Karpas-422 (cell line): ENCODE data around the gene GRIP1. TPM values are rescaled to one million over a fixed set of nuclear protein-coding genes. Genes with fewer than 3 reads are reported as not detected.

Experiments used
- DNase-seq: peaks from one replicate; pipeline ENCODE4 v3.0.0-alpha.2; 2015
- H2AFZ ChIP-seq: fragments of 200-600 bp; sonication (generic); 2 replicates; pipeline ENCODE4 v1.6.1; 2014; ENCODE audit warnings: antibody characterized with exemption, low read length, mixed read lengths
- H3K27ac ChIP-seq: fragments of 200-600 bp; sonication (generic); 2 replicates; pipeline ENCODE4 v1.5.1; 2014; ENCODE audit warnings: mild to moderate bottlenecking, low read length, moderate library complexity
- H3K27me3 ChIP-seq: fragments of 200-600 bp; sonication (generic); 2 replicates; pipeline ENCODE4 v1.6.1; 2014; ENCODE audit warnings: low read length, mixed read lengths
- H3K36me3 ChIP-seq: fragments of 200-600 bp; sonication (generic); 2 replicates; pipeline ENCODE4 v1.6.1; 2014; ENCODE audit warnings: low read length, mixed read lengths; ENCODE audit not compliant: insufficient read depth
- H3K4me1 ChIP-seq: fragments of 200-600 bp; sonication (generic); 2 replicates; pipeline ENCODE4 v1.6.1; 2014; ENCODE audit warnings: mild to moderate bottlenecking, low read length, mixed read lengths
- H3K4me2 ChIP-seq: fragments of 200-600 bp; sonication (generic); 2 replicates; pipeline ENCODE4 v1.6.1; 2014; ENCODE audit warnings: low read length, low read depth, mild to moderate bottlenecking; ENCODE audit not compliant: poor library complexity, severe bottlenecking
- H3K4me3 ChIP-seq: fragments of 200-600 bp; sonication (generic); 2 replicates; pipeline ENCODE4 v1.5.1; 2014; ENCODE audit warnings: mild to moderate bottlenecking, antibody characterized with exemption, low read length, mixed read lengths
- H3K79me2 ChIP-seq: fragments of 200-600 bp; sonication (generic); 2 replicates; pipeline ENCODE4 v1.6.1; 2014; ENCODE audit warnings: mild to moderate bottlenecking, low read length, mixed read lengths
- H3K9ac ChIP-seq: fragments of 200-600 bp; sonication (generic); 2 replicates; pipeline ENCODE4 v1.6.0; 2014; ENCODE audit warnings: low read length
- H3K9me2 ChIP-seq: fragments of 200-600 bp; sonication (generic), shearing (Covaris generic); replicated peaks from 2 replicates; pipeline ENCODE4 v1.6.0; 2014; ENCODE audit warnings: mild to moderate bottlenecking, low read length, moderate library complexity; ENCODE audit not compliant: insufficient read depth
- H3K9me3 ChIP-seq: fragments of 300-700, 200-600 bp; sonication (generic); 2 replicates; pipeline ENCODE4 v1.6.1; 2014; ENCODE audit warnings: low read length, mixed read lengths
- H4K20me1 ChIP-seq: fragments of 200-600 bp; sonication (generic); 2 replicates; pipeline ENCODE4 v1.6.1; 2014; ENCODE audit warnings: mild to moderate bottlenecking, antibody characterized with exemption, low read length, low read depth; ENCODE audit not compliant: insufficient read depth
- total RNA-seq: library from RNA; depleted of rRNA; stranded (reverse); fragments of >200 nt; shearing (Covaris generic); gene quantifications from 2 replicates; pipeline ENCODE4 v1.2.3, GENCODE V29; 2014; ENCODE audit warnings: low replicate concordance

The GRIP1 gene
- total RNA-seq, 1 experiment from 2014 or later, result 4.5 TPM

DNA sequence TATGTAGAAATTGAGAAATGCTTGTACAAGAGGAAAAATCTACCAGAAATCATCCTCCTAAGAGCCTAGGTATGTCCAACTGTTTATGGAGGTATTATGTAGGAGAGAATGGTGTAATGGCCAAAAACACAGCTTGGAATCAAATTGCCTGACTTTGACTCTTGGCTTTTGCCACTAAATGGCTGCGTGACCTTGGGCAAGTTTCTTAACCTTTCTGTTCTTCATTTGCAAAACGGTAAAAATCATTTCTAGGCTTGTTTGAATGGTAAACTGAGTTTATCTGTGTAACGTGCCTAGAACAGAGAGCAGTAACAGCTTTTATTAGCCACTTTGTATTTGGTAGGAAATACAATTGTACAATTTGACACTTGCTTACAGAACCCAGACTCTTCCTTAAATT lies 4.9 kb upstream of the GRIP1 start:
- DNase-seq, result no peak

DNA sequence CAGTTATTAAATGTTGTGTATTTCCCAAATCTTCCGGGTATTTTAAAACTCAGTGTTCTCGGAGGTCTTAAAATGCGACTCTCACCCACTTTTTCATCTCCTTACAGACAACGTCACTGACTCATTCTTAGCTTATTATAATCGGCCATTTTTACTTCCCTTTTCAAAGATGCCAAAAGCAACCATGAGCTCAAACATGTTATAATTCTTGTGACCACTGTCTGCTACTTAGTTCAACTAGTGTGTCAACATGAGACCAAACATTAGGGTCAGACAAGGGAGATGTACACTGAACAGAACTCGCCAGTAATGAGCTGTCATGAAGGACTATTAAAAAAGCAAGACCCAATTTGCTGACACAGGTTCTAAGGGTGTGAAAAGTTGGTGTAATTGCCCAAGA lies 4.2 kb upstream of the GRIP1 start:
- H3K4me3 ChIP-seq, result no peak overlapping the region
- H3K9me2 ChIP-seq, result no peaks in the 10 kb centered on the region
- H2AFZ ChIP-seq, result no peak overlapping the region; the same call in 1 of the 2 replicates
- no peaks in the 10 kb centered on the region for H4K20me1 ChIP-seq
- H3K9me3 ChIP-seq, result no peaks in the 10 kb centered on the region
- H3K27me3 ChIP-seq, result no peaks in the 10 kb centered on the region
- H3K9ac ChIP-seq, result no peak overlapping the region
- no peaks in the 10 kb centered on the region for H3K36me3 ChIP-seq
- no peak overlapping the region for H3K27ac ChIP-seq
- peaks cover 12% of the 10 kb centered on the region for H3K4me1 ChIP-seq
- no peaks in the 10 kb centered on the region for H3K79me2 ChIP-seq
- H3K4me2 ChIP-seq, result peak overlapping the region; percentile 34
- no peak for DNase-seq

More for the DNA sequence above, 4.9 kb upstream of the GRIP1 start:
- H3K4me1 ChIP-seq, result peaks cover 19% of the 10 kb centered on the region
- H3K9me2 ChIP-seq, result no peaks in the 10 kb centered on the region
- no peaks in the 10 kb centered on the region for H3K36me3 ChIP-seq
- no peaks in the 10 kb centered on the region for H3K27me3 ChIP-seq
- no peaks in the 10 kb centered on the region for H3K9me3 ChIP-seq
- no peak overlapping the region for H3K4me3 ChIP-seq
- peak overlapping the region; percentile 34 for H3K4me2 ChIP-seq
- H2AFZ ChIP-seq, result no peak overlapping the region
- no peaks in the 10 kb centered on the region for H3K79me2 ChIP-seq
- no peak overlapping the region for H3K9ac ChIP-seq
- no peaks in the 10 kb centered on the region for H4K20me1 ChIP-seq
- H3K27ac ChIP-seq, result no peak overlapping the region

DNA sequence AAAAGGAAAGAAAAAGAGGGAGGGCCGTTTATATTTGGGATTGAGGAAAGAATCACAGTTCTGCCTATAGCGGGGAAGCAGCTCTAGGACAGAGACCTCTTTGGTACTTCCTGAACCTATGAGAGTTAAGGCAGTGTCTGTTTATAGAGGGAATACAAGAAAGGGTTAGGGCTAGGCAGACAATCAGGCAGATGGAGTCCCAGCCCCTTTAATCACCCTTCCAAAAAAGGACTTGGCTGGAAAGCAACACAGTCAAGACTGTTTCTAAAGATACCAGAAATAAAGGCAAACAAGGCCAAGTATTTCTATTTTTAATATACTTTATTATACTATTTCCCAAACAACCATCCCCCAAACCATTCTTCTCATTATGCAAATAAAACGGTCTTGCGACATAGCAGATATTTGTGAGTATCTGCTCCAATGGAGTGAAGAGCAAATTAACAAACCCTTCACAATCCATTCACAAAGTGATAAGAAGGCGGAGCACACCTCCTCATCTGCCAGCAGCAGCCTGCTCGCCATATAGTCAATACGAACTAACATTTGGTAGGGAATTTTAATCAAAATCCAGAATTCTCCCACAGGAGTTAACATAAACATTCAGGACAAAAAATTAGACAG lies 697 bp upstream of the GRIP1 start:
- no peak overlapping the region for H2AFZ ChIP-seq
- no peaks in the 10 kb centered on the region for H3K36me3 ChIP-seq
- no peak overlapping the region for H3K9ac ChIP-seq
- H3K27ac ChIP-seq, result no peak overlapping the region
- H3K9me2 ChIP-seq, result no peaks in the 10 kb centered on the region
- no peak for DNase-seq
- no peaks in the 10 kb centered on the region for H4K20me1 ChIP-seq
- H3K27me3 ChIP-seq, result no peaks in the 10 kb centered on the region
- H3K79me2 ChIP-seq, result no peaks in the 10 kb centered on the region
- H3K4me2 ChIP-seq, result no peak overlapping the region
- H3K4me1 ChIP-seq, result peaks cover 11% of the 10 kb centered on the region
- H3K4me3 ChIP-seq, result no peak overlapping the region
- H3K9me3 ChIP-seq, result no peaks in the 10 kb centered on the region

DNA sequence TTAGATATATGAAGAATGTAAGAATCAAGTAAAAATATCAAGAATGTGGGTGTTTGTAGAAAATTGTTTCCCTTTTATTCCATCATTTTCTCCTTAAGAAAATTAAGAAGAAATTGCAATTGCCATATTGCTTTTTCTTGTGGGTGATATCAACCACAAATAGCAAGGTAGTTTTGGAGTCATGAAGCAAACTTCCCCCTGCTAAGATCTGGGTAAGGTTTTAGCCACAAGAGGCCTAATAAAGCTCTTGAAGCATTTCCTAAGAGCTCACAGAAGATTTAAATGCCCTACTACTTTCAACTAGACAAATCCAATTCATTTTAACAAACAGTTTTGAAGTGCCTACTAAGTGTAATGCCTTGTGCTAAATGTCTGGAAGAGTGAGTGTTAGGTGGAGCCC lies 2.6 kb downstream of the GRIP1 start:
- H4K20me1 ChIP-seq, result no peaks in the 10 kb centered on the region
- no peaks in the 10 kb centered on the region for H3K9me3 ChIP-seq
- no peak for DNase-seq
- H3K4me3 ChIP-seq, result no peak overlapping the region
- H3K9me2 ChIP-seq, result no peaks in the 10 kb centered on the region
- H3K36me3 ChIP-seq, result no peaks in the 10 kb centered on the region
- H3K4me2 ChIP-seq, result no peak overlapping the region
- no peak overlapping the region for H2AFZ ChIP-seq
- H3K79me2 ChIP-seq, result no peaks in the 10 kb centered on the region
- no peak overlapping the region for H3K9ac ChIP-seq
- no peaks in the 10 kb centered on the region for H3K4me1 ChIP-seq
- H3K27ac ChIP-seq, result no peak overlapping the region
- H3K27me3 ChIP-seq, result no peaks in the 10 kb centered on the region

DNA sequence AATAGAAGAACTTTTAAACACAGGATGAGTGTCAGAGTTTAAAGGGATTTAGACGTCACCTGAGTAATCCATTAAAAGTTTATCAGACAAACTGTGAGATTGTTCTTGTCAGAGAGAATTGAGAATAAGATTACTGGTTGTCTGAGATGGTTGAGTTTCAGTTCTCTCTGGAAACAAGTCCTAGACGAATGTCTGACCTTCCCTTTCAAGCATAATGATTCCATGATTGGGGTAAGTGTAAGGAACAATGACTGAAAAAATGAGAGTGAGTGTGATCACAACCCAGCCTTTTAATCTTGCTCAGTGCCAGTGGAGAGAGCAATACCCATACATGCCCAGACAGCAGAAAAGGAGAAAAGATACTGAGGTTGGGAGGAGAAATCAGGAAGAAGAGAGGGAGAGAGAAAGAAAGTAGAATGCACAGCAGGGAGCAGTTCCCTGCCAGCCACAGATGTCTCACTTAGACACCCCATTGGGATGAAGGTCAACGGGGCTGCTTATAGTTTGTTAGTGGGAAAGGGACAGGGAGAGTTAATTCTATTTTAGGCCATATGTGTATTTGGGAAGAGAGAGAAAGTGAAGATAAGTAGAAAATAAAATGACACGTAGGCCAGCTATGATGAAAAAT lies 4.3 kb downstream of the GRIP1 start:
- no peaks in the 10 kb centered on the region for H4K20me1 ChIP-seq
- no peaks in the 10 kb centered on the region for H3K36me3 ChIP-seq
- no peaks in the 10 kb centered on the region for H3K79me2 ChIP-seq
- no peak for DNase-seq
- H2AFZ ChIP-seq, result no peak overlapping the region
- no peaks in the 10 kb centered on the region for H3K9me2 ChIP-seq
- H3K4me1 ChIP-seq, result no peaks in the 10 kb centered on the region
- H3K4me3 ChIP-seq, result no peak overlapping the region
- H3K27me3 ChIP-seq, result no peaks in the 10 kb centered on the region
- no peak overlapping the region for H3K27ac ChIP-seq
- H3K4me2 ChIP-seq, result no peak overlapping the region
- no peaks in the 10 kb centered on the region for H3K9me3 ChIP-seq
- H3K9ac ChIP-seq, result no peak overlapping the region

DNA sequence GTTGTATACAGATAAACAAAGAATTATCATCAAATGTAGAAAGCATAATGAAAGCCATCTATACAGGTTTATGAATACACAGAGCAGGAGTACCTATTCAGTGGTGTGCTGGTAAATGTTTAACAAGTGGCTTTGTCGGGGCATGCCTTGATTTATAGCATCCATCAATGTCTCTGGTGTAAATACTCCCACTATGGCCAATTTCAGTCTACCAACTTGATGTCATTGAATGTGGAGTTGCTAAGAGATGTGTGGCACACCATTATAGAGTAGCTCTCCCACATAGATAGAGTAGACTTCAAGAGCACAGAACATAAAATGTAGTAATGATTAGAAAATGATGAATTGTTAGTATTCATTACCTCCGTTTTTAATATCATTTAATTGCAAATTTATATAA lies 9.3 kb downstream of the GRIP1 start:
- Histone ChIP-seq H3K9ac (no peak overlapping the region), H3K4me1 (no peaks in the 10 kb centered on the region), H3K79me2 (no peaks in the 10 kb centered on the region), H4K20me1 (no peaks in the 10 kb centered on the region), H3K36me3 (no peaks in the 10 kb centered on the region), H3K4me3 (no peak overlapping the region), H3K9me3 (no peaks in the 10 kb centered on the region), H3K9me2 (no peaks in the 10 kb centered on the region), H3K27me3 (no peaks in the 10 kb centered on the region), H3K27ac (no peak overlapping the region), H3K4me2 (no peak overlapping the region), H2AFZ (no peak overlapping the region)
- no peak for DNase-seq

DNA sequence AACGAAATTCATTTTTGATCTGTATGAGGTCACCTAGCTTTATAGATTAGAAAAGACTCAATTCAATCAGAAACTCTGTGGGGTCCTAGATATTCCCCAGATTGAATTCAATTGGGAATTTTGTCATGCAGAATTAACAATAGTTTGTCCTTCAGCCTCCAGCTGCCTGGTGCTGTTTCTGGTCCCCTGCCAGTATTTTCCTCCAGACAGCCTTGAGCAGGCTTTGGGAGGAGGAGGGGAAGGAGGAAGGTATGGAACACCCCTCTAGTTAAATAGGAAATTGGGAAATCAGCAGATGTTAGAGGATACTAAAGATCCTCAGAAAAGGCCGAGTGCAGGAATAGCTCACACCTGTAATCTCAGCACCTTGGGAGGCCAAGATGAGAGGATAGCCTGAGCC lies 10.6 kb downstream of the GRIP1 start:
- H3K36me3 ChIP-seq, result no peaks in the 10 kb centered on the region
- H3K27me3 ChIP-seq, result no peaks in the 10 kb centered on the region
- H3K9me3 ChIP-seq, result no peaks in the 10 kb centered on the region
- H4K20me1 ChIP-seq, result no peaks in the 10 kb centered on the region
- no peak overlapping the region for H3K4me2 ChIP-seq
- H3K9me2 ChIP-seq, result no peaks in the 10 kb centered on the region
- H3K4me1 ChIP-seq, result no peaks in the 10 kb centered on the region
- no peaks in the 10 kb centered on the region for H3K79me2 ChIP-seq
- no peak overlapping the region for H2AFZ ChIP-seq
- no peak for DNase-seq
- no peak overlapping the region for H3K27ac ChIP-seq
- H3K4me3 ChIP-seq, result no peak overlapping the region
- no peak overlapping the region for H3K9ac ChIP-seq

DNA sequence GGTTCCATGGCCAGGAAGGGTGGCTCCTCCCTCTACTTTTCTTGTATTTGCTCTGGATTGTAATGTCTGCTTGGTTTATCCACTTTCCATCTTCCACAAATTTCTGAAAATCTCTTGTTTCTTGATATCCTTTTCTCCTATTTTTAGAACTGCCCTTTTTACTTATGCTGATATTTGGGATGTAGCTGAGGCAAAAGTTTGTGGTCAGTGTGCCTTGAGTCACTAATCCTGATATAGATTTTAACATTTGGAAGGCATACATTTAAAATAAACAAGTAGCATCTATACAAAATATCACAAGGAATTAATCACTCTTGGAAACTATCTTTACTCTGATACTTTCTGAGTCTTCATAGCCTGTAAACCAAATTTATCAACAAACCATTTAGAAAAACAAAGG lies 11.0 kb downstream of the GRIP1 start:
- no peaks in the 10 kb centered on the region for H3K9me2 ChIP-seq
- H4K20me1 ChIP-seq, result no peaks in the 10 kb centered on the region
- H3K27ac ChIP-seq, result no peak overlapping the region
- H3K27me3 ChIP-seq, result no peaks in the 10 kb centered on the region
- H3K9ac ChIP-seq, result no peak overlapping the region
- no peaks in the 10 kb centered on the region for H3K79me2 ChIP-seq
- no peak overlapping the region for H3K4me2 ChIP-seq
- H3K9me3 ChIP-seq, result no peaks in the 10 kb centered on the region
- H3K36me3 ChIP-seq, result no peaks in the 10 kb centered on the region
- peaks cover under 1% of the 10 kb centered on the region for H3K4me1 ChIP-seq
- H3K4me3 ChIP-seq, result no peak overlapping the region
- no peak for DNase-seq
- no peak overlapping the region for H2AFZ ChIP-seq
